ENCODE results near the gene PCCB.
"Not testable (repeated sequence)": the region's sequence is repeated elsewhere in the genome, so short reads cannot be mapped to it uniquely, and the experiment has no call there.

PCCB gene

GRCh38 chr3:136247855-136248590, 2.1 kb upstream of the PCCB start:
- Histone ChIP-seq H3K4me3 (no peak overlapping the region), H3K9me3 (no peaks in the 10 kb centered on the region), H3K36me3 (replicated peaks) (no peaks in the 10 kb centered on the region), H3K4me1 (peaks cover 14% of the 10 kb centered on the region), H3K27me3 (ENCODE audit: low read depth) (no peaks in the 10 kb centered on the region)
- in situ Hi-C loops (cut with MboI; ENCODE audit: low sequenced_read_pairs), result no loop called here
- DNase-seq (ENCODE audit: low spot score in 2 of 2), result no peak

GRCh38 chr3:136249091-136249490, 1.0 kb upstream of the PCCB start:
- H3K4me1 ChIP-seq, result peaks cover 14% of the 10 kb centered on the region
- in situ Hi-C loops (cut with MboI; ENCODE audit: low sequenced_read_pairs), result no loop called here

GRCh38 chr3:136249593-136249992, 547 bp upstream of the PCCB start:
- Histone ChIP-seq H3K36me3 (replicated peaks) (no peaks in the 10 kb centered on the region), H3K27me3 (ENCODE audit: low read depth) (no peaks in the 10 kb centered on the region), H3K9me3 (no peaks in the 10 kb centered on the region), H3K4me3 (peak overlapping the region; percentile 73), H3K4me1 (peaks cover 14% of the 10 kb centered on the region)
- DNase-seq (ENCODE audit: low spot score in 2 of 2), result no peak
- in situ Hi-C loops (cut with MboI; ENCODE audit: low sequenced_read_pairs), result no loop called here

More at GRCh38 chr3:136249091-136249490, 1.0 kb upstream of the PCCB start:
- DNase-seq (ENCODE audit: low spot score in 2 of 2), result no peak
- no peaks in the 10 kb centered on the region for H3K27me3 ChIP-seq (ENCODE audit: low read depth)
- H3K9me3 ChIP-seq, result no peaks in the 10 kb centered on the region
- no peaks in the 10 kb centered on the region for H3K36me3 ChIP-seq (replicated peaks)
- H3K4me3 ChIP-seq, result no peak overlapping the region

DNA sequence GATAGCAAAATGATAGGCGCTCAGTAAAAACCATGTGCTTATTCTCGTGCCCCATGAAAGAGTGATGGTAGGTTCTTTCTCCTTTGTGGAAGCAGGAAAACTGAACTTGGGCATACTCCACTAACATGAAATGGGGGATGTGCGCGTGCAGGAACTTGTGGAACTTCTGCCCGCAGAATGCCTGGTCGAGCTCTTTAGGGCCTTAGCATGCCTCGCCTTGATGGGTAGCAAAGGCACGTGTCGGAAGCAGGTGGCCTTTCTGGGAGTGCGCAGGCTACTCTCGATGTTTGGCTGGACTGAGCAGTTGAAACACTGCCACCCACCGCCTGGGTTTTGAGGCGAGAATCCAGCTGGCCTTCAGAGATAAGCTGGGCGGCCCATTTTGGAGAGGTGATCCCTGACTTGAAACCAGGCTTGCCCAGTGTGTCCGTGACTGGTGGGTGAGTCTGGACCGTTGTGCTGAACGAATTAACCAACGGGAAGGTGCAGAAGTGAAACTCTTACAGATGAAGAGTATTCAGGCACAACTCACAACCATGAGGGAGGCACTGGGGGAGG, 842 bp downstream of the PCCB start:
- H3K9me3 ChIP-seq, result no peaks in the 10 kb centered on the region
- in situ Hi-C loops (cut with MboI; ENCODE audit: low sequenced_read_pairs), result no loop called here

GRCh38 chr3:136251511-136251910, 1.4 kb downstream of the PCCB start:
- in situ Hi-C loops (cut with MboI; ENCODE audit: low sequenced_read_pairs), result no loop called here
- no peaks in the 10 kb centered on the region for H3K27me3 ChIP-seq (ENCODE audit: low read depth)
- DNase-seq (ENCODE audit: low spot score in 2 of 2), result no peak
- H3K4me1 ChIP-seq, result peaks cover 14% of the 10 kb centered on the region
- no peaks in the 10 kb centered on the region for H3K9me3 ChIP-seq
- peaks cover 10% of the 10 kb centered on the region for H3K36me3 ChIP-seq (replicated peaks)
- peak overlapping the region; percentile 73 for H3K4me3 ChIP-seq

More for the DNA sequence above, 842 bp downstream of the PCCB start:
- Histone ChIP-seq H3K36me3 (replicated peaks) (peaks cover 6% of the 10 kb centered on the region), H3K4me3 (peak overlapping the region; percentile 73), H3K4me1 (peaks cover 14% of the 10 kb centered on the region), H3K27me3 (ENCODE audit: low read depth) (no peaks in the 10 kb centered on the region)
- DNase-seq (ENCODE audit: low spot score in 2 of 2), result peak; percentile 47 to 70

- H3K9me3 ChIP-seq, result no peaks in the 10 kb centered on the region
- in situ Hi-C loops (cut with MboI; ENCODE audit: low sequenced_read_pairs), result no loop called here
- no peak for DNase-seq (ENCODE audit: low spot score in 2 of 2)
- H3K27me3 ChIP-seq (ENCODE audit: low read depth), result no peaks in the 10 kb centered on the region
- H3K4me3 ChIP-seq, result no peak overlapping the region
- H3K36me3 ChIP-seq (replicated peaks), result peaks cover 31% of the 10 kb centered on the region
- peaks cover 8% of the 10 kb centered on the region for H3K4me1 ChIP-seq
These were observed 5.7 kb downstream of the PCCB start for GRCh38 chr3:136255672-136256406.

DNA sequence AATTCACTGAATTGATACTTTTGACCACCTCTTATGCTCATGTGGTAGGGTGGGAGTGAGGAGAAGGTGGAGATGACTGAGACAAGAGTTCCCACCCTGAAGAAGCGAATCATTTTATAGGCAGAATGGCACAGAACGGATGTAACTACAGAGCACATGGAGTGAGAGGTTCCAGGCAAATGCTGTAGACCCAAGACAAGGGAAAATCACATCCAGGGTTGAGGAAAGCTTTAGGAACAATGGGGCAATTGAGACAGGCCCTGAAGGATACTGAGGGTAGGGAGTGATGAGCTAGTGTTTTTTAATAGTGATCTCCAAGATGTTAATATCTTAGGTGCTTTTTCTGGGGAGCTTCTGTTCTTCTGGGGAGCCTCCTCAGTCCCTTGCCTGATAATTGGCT, 8.1 kb downstream of the PCCB start:
- no peak for DNase-seq (ENCODE audit: low spot score in 2 of 2)
- Histone ChIP-seq H3K4me1 (no peaks in the 10 kb centered on the region), H3K27me3 (ENCODE audit: low read depth) (no peaks in the 10 kb centered on the region), H3K4me3 (no peak overlapping the region), H3K36me3 (replicated peaks) (peaks cover 42% of the 10 kb centered on the region), H3K9me3 (no peaks in the 10 kb centered on the region)
- in situ Hi-C loops (cut with MboI; ENCODE audit: low sequenced_read_pairs), result no loop called here

- peaks cover 41% of the 10 kb centered on the region for H3K36me3 ChIP-seq (replicated peaks)
- H3K4me3 ChIP-seq, result no peak overlapping the region
- H3K4me1 ChIP-seq, result no peaks in the 10 kb centered on the region
- no peaks in the 10 kb centered on the region for H3K9me3 ChIP-seq
- in situ Hi-C loops (cut with MboI; ENCODE audit: low sequenced_read_pairs), result no loop called here
- DNase-seq (ENCODE audit: low spot score in 2 of 2), result no peak
- H3K27me3 ChIP-seq (ENCODE audit: low read depth), result no peaks in the 10 kb centered on the region
These were observed 11.7 kb downstream of the PCCB start for GRCh38 chr3:136261826-136262225.

DNA sequence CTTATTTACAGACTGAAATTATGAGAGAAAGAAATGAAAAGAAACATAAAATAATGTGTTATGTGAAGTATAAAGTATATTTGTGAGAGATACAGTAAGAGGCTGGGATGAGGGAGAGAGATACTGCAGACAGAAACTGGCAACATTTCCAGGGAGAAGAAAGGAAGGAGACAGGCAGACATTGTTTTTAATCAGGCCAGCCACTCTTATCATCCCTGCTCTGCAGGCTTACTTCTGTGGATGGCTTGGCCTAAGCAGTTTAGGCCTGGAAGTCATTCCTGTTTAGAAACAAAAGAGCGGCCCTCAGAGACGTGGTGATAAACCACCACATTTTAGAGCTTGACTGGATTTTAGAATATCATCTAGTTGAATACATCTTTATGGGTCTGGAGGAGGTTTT, 12.4 kb downstream of the PCCB start:
- no peak overlapping the region for H3K4me3 ChIP-seq
- in situ Hi-C loops (cut with MboI; ENCODE audit: low sequenced_read_pairs), result no loop called here
- no peaks in the 10 kb centered on the region for H3K9me3 ChIP-seq
- peaks cover 35% of the 10 kb centered on the region for H3K36me3 ChIP-seq (replicated peaks)
- no peaks in the 10 kb centered on the region for H3K27me3 ChIP-seq (ENCODE audit: low read depth)
- no peaks in the 10 kb centered on the region for H3K4me1 ChIP-seq
- DNase-seq (ENCODE audit: low spot score in 2 of 2), result no peak

GRCh38 chr3:136263251-136263650, 13.1 kb downstream of the PCCB start:
- DNase-seq (ENCODE audit: low spot score in 2 of 2), result no peak
- Histone ChIP-seq H3K4me1 (no peaks in the 10 kb centered on the region), H3K36me3 (replicated peaks) (peaks cover 32% of the 10 kb centered on the region), H3K27me3 (ENCODE audit: low read depth) (no peaks in the 10 kb centered on the region), H3K9me3 (no peaks in the 10 kb centered on the region), H3K4me3 (no peak overlapping the region)
- in situ Hi-C loops (cut with MboI; ENCODE audit: low sequenced_read_pairs), result no loop called here

DNA sequence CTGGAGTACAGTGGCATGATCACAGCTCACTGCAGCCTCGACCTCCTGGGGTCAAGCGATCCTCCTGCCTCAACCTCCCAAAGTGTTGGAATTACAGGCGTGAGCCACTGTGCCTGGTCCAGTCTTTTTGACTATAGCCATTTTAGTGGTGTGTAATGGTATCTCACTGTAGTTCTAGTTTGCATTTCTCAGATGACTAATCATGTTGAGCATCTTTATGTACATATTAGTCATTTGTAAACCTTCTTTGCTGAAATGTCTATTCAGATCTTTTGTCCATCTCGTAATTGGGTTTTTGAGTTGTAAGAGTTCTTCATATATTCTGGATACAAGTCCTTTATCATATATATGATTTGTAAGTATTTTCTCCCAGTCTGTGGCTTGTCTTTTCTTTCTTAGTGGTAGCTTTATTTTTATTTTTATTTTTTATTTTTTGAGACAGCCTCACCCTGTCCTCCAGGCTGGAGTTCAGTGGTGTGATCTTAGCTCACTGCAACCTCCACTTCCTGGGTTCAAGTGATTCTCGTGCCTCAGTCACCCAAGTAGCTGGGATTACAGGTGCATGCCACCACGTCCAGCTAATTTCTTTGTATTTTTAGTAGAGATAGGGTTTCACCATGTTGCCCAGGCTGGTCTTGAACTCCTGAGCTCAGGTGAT, 16.5 kb downstream of the PCCB start:
- H3K9me3 ChIP-seq; DNase-seq (ENCODE audit: low spot score in 2 of 2); in situ Hi-C loops (cut with MboI; ENCODE audit: low sequenced_read_pairs); H3K4me1 ChIP-seq; H3K27me3 ChIP-seq (ENCODE audit: low read depth); H3K4me3 ChIP-seq: not testable (repeated sequence)
- H3K36me3 ChIP-seq (replicated peaks), result peaks cover 26% of the 10 kb centered on the region

DNA sequence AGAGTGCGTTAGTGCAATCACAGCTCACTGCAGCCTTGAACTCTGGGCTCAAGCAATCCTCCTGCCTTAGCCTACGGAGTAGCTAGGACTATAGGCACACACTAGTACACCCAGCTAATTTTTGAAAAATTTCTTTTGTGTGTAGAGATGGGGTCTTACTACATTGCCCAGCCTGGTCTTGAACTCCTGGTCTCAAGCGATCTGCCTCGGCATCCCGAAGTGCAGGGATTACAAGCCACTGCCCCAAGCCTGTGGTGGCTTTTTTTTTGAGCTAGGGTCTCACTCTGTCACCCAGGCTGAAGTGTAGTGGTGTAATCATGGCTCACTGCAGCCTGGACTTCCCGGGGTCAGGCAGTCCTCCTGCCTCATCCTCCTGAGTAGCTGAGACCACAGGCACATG, 17.1 kb downstream of the PCCB start:
- H3K36me3 ChIP-seq (replicated peaks), result peaks cover 21% of the 10 kb centered on the region
- in situ Hi-C loops (cut with MboI; ENCODE audit: low sequenced_read_pairs), result no loop called here

DNA sequence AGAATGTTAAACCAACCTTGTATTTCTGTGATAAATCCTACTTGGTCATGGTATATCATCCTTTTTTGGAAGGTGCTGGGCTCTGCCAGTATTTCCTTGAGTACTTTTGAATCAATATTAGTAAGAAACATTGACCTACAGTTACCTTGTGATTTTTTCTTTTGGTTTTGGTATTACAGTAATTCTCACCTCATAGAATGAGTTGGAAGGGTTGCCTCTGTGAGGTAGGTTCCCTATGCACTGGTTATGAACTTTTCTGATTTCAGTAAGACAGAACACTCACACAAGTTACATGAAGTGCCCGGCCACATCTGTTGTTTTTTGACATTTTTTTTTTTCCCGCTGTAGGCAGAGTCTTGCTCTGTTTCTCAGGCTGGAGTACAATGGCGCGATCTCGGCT, 20.0 kb downstream of the PCCB start:
- peaks cover 11% of the 10 kb centered on the region for H3K36me3 ChIP-seq (replicated peaks)
- no peaks in the 10 kb centered on the region for H3K27me3 ChIP-seq (ENCODE audit: low read depth)
- DNase-seq (ENCODE audit: low spot score in 2 of 2), result no peak
- H3K4me1 ChIP-seq, result peaks cover 5% of the 10 kb centered on the region; the same call in 1 of the 2 replicates
- in situ Hi-C loops (cut with MboI; ENCODE audit: low sequenced_read_pairs), result no loop called here
- no peaks in the 10 kb centered on the region for H3K9me3 ChIP-seq
- no peak overlapping the region for H3K4me3 ChIP-seq

More for the DNA sequence above, 17.1 kb downstream of the PCCB start:
- Histone ChIP-seq H3K4me3 (no peak overlapping the region), H3K27me3 (ENCODE audit: low read depth) (no peaks in the 10 kb centered on the region), H3K9me3 (no peaks in the 10 kb centered on the region), H3K4me1 (peaks cover 5% of the 10 kb centered on the region; the same call in 1 of the 2 replicates)
- no peak for DNase-seq (ENCODE audit: low spot score in 2 of 2)

DNA sequence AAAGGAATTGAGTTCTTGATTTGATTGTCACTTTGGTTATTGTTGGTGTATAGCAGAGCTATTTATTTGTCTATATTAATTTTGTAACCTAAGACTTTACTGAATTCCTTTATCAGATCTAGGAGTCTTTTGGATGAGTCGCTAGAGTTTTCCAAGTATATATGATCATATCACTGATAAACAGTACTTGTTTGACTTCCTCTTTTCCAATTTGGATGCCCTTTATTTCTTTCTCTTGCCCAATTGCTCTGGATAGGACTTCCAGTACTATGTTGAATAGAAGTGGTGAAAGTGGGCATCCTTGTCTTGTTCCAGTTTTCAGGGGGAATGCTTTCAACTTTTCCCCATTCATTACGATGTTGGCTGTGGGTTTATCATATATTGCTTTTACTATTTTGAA, 21.5 kb downstream of the PCCB start:
- H3K4me1 ChIP-seq; H3K27me3 ChIP-seq (ENCODE audit: low read depth); in situ Hi-C loops (cut with MboI; ENCODE audit: low sequenced_read_pairs); DNase-seq (ENCODE audit: low spot score in 2 of 2); H3K9me3 ChIP-seq; H3K36me3 ChIP-seq (replicated peaks); H3K4me3 ChIP-seq: not testable (repeated sequence)

All from HAP-1 (cell line).